HepG2 (cell line): ENCODE results near the gene ATG13. TPM values are rescaled to one million over a fixed set of nuclear protein-coding genes. Genes with fewer than 3 reads are reported as not detected.
A peak's percentile ranks its signal among the peaks of the same experiment; 100 is the strongest.

Experiments
- AHR ChIP-seq: IDR thresholded peaks from 2 replicates; pipeline ENCODE4 v1.6.1; 2018; ENCODE audit warnings: missing genetic modification reagents, missing compliant biosample characterization
- BHLHE40 ChIP-seq: IDR thresholded peaks from 2 replicates; pipeline ENCODE4 v1.6.1; 2011; ENCODE audit warnings: low read length, improper control_type of control experiment
- CHD2 ChIP-seq: IDR thresholded peaks from 2 replicates; pipeline ENCODE4 v1.6.1; 2011; ENCODE audit warnings: low read depth, low read length, improper control_type of control experiment
- CREM ChIP-seq, 2 experiments: sonication (generic) in 1 of 2; formaldehyde crosslinking in 1 of 2; IDR thresholded peaks; 2 replicates each; pipeline versions ENCODE4 v1.4.0 to v1.6.1; 2016 to 2020; ENCODE audit warnings: antibody characterized with exemption in 1 of 2, mild to moderate bottlenecking in 1 of 2, missing genetic modification reagents in 1 of 2
- E2F2 ChIP-seq: sonication (generic); formaldehyde crosslinking; IDR thresholded peaks from 2 replicates; pipeline ENCODE4 v1.4.0; 2020; ENCODE audit warnings: missing genetic modification reagents, borderline replicate concordance
- ELF4 ChIP-seq: sonication (generic); formaldehyde crosslinking; IDR thresholded peaks from 2 replicates; pipeline ENCODE4 v1.5.0; 2020; ENCODE audit warnings: missing genetic modification reagents, mild to moderate bottlenecking, moderate library complexity, borderline replicate concordance
- FOXO1 ChIP-seq: sonication (generic); formaldehyde crosslinking; IDR thresholded peaks from 2 replicates; pipeline ENCODE4 v1.4.0; 2020; ENCODE audit warnings: missing genetic modification reagents
- HINFP ChIP-seq: sonication (generic); formaldehyde crosslinking; IDR thresholded peaks from 2 replicates; pipeline ENCODE4 v1.4.0; 2020; ENCODE audit warnings: low read depth, mild to moderate bottlenecking, missing genetic modification reagents
- IRF2 ChIP-seq: IDR thresholded peaks from 2 replicates; pipeline ENCODE4 v1.6.1; 2018; ENCODE audit warnings: missing genetic modification reagents, missing compliant biosample characterization
- MZF1 ChIP-seq: sonication (generic); formaldehyde crosslinking; IDR thresholded peaks from 2 replicates; pipeline ENCODE4 v1.8.1; 2023; ENCODE audit warnings: mild to moderate bottlenecking, missing genetic modification reagents, borderline replicate concordance
- PAXIP1 ChIP-seq: sonication (generic); formaldehyde crosslinking; conservative IDR thresholded peaks from 2 replicates; pipeline ENCODE4 v1.4.0; 2020; ENCODE audit warnings: mild to moderate bottlenecking, missing genetic modification reagents, moderate library complexity
- SIN3B ChIP-seq: fragments of 150-350 bp; IDR thresholded peaks from 2 replicates; pipeline ENCODE4 v1.6.1; 2014; ENCODE audit warnings: low read length
- SIX4 ChIP-seq: sonication (generic); formaldehyde crosslinking; IDR thresholded peaks from 2 replicates; pipeline ENCODE4 v1.4.0; 2020; ENCODE audit warnings: missing genetic modification reagents
- ZNF143 ChIP-seq: sonication (generic); formaldehyde crosslinking; IDR thresholded peaks from 2 replicates; pipeline ENCODE4 v1.4.0; 2020; ENCODE audit warnings: missing genetic modification reagents
- ZNF235 ChIP-seq: sonication (generic); formaldehyde crosslinking; IDR thresholded peaks from 2 replicates; pipeline ENCODE4 v1.8.1; 2023; ENCODE audit warnings: mild to moderate bottlenecking, missing genetic modification reagents, borderline replicate concordance
- ZNF431 ChIP-seq: sonication (generic); formaldehyde crosslinking; IDR thresholded peaks from 2 replicates; pipeline ENCODE4 v1.9.0; 2022; ENCODE audit warnings: missing genetic modification reagents, low read depth, mild to moderate bottlenecking, borderline replicate concordance
- ZNF451 ChIP-seq: sonication (generic); formaldehyde crosslinking; IDR thresholded peaks from 2 replicates; pipeline ENCODE4 v1.5.0; 2020; ENCODE audit warnings: mild to moderate bottlenecking, missing genetic modification reagents
- ZNF543 ChIP-seq: sonication (generic); formaldehyde crosslinking; IDR thresholded peaks from 2 replicates; pipeline ENCODE4 v1.4.0; 2020; ENCODE audit warnings: mild to moderate bottlenecking, missing genetic modification reagents
- ZNF562 ChIP-seq: sonication (generic); formaldehyde crosslinking; IDR thresholded peaks from 2 replicates; pipeline ENCODE4 v1.8.0; 2022; ENCODE audit warnings: missing genetic modification reagents, borderline replicate concordance
- ZNF563 ChIP-seq: sonication (generic); formaldehyde crosslinking; IDR thresholded peaks from 2 replicates; pipeline ENCODE4 v1.8.0; 2022; ENCODE audit warnings: mild to moderate bottlenecking, moderate library complexity, missing genetic modification reagents
- ZNF670 ChIP-seq: sonication (generic); formaldehyde crosslinking; IDR thresholded peaks from 2 replicates; pipeline ENCODE4 v1.8.0; 2022; ENCODE audit warnings: mild to moderate bottlenecking, missing genetic modification reagents, borderline replicate concordance
- ZSCAN20 ChIP-seq: sonication (generic); formaldehyde crosslinking; IDR thresholded peaks from 2 replicates; pipeline ENCODE4 v1.4.0; 2020; ENCODE audit warnings: missing genetic modification reagents, mild to moderate bottlenecking, borderline replicate concordance
- polyA plus RNA-seq, 8 experiments: library from polyadenylated mRNA; depleted of rRNA in 3 of 8; stranded (reverse) in 7 of 8; unstranded in 1 of 8; fragments of >200 nt; fragmentation: Illumina TruSeq in 4 of 8; extraction: Trizol in 4 of 8; gene quantifications; 2 replicates each; pipeline versions ENCODE4 v1.2.1 to v1.2.3, GENCODE V29; 2011 to 2016; ENCODE audit warnings: low read depth in 4 of 8, missing spikeins in 1 of 8, mixed read lengths in 1 of 8; ENCODE audit not compliant: insufficient read depth in 1 of 8
- total RNA-seq, 5 experiments: library from RNA; depleted of rRNA; stranded (reverse); fragments of >200 nt; fragmentation: Illumina TruSeq; extraction: Trizol; gene quantifications; 2 replicates each; pipeline ENCODE4 v1.2.3, GENCODE V29; 2016; ENCODE audit warnings: low read depth in 1 of 5
- TF ChIP-seq, protein P1 (sequence below): IDR thresholded peaks from 2 replicates; pipeline ENCODE4 v1.6.1; 2012; ENCODE audit warnings: inconsistent platforms

The ATG13 gene
- total and polyA plus RNA-seq, 2 of the 13 experiments (the other 11 are each of a cell fraction or from before 2014, with no cell fraction given), result 55.0 to 77.3 TPM

- TF ChIP-seq HINFP (CRISPR knock-in tag) (peak; percentile 77; the same call in 1 of the 2 replicates), AHR (0 out of 2 replicates have a peak, but pooled peaks have one; percentile 31), BHLHE40 (peak; percentile 30; the same call in 1 of the 2 replicates), E2F2 (CRISPR knock-in tag) (no peak), ZNF431 (CRISPR knock-in tag) (peak; percentile 37; the same call in 1 of the 2 replicates), ZNF562 (CRISPR knock-in tag) (no peak), ZSCAN20 (CRISPR knock-in tag) (no peak), SIN3B (no peak), ZNF670 (peak; percentile 36), ZNF563 (CRISPR knock-in tag) (0 out of 2 replicates have a peak, but pooled peaks have one; percentile 70), SIX4 (peak; percentile 65; the same call in 1 of the 2 replicates), ZNF235 (CRISPR knock-in tag) (no peak), ZNF543 (peak; percentile 61; the same call in 1 of the 2 replicates), ZNF143 (CRISPR knock-in tag) (peak; percentile 58), FOXO1 (CRISPR knock-in tag) (peak; percentile 96), PAXIP1 (CRISPR knock-in tag) (peak; percentile 100), ELF4 (CRISPR knock-in tag) (peak; percentile 50; the same call in 1 of the 2 replicates), CREM (IDR thresholded peaks at IDR 0.05) (peak; percentile 82), CREM (CRISPR knock-in tag; IDR thresholded peaks at IDR 0.05) (no peak), IRF2 (CRISPR knock-in tag) (peak; percentile 80), MZF1 (CRISPR knock-in tag) (no peak), ZNF451 (no peak), CHD2 (peak; percentile 50; the same call in 1 of the 2 replicates)
- TF ChIP-seq, protein P1, sequence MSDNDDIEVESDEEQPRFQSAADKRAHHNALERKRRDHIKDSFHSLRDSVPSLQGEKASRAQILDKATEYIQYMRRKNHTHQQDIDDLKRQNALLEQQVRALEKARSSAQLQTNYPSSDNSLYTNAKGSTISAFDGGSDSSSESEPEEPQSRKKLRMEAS, result peak; percentile 84
Measured at GRCh38 chr11:46718155-46719019, 101.0 kb downstream of the ATG13 start (continued).
